OCI-LY1 (cell line): Measurements from ENCODE around the gene CLDN5.

Experiments used
- H2AFZ ChIP-seq: fragments of 200-600 bp; sonication (generic), shearing (Covaris generic); 2 replicates; pipeline ENCODE4 v1.6.0; 2014; ENCODE audit warnings: antibody characterized with exemption, mild to moderate bottlenecking, low read length
- H3F3A ChIP-seq: fragments of 200-600 bp; sonication (generic), shearing (Covaris generic); 2 replicates; pipeline ENCODE4 v1.6.0; 2014; ENCODE audit warnings: mild to moderate bottlenecking, antibody characterized with exemption, low read length, moderate library complexity; ENCODE audit not compliant: insufficient read depth
- H3K27ac ChIP-seq: fragments of 200-600 bp; sonication (generic); 2 replicates; pipeline ENCODE4 v1.5.1; 2014; ENCODE audit warnings: low read length, mixed run types, mild to moderate bottlenecking, low read depth; ENCODE audit not compliant: poor library complexity, severe bottlenecking
- H3K27me3 ChIP-seq: fragments of 200-600 bp; sonication (generic); 2 replicates; pipeline ENCODE4 v1.6.0; 2014; ENCODE audit warnings: antibody characterized with exemption, mild to moderate bottlenecking, low read length, moderate library complexity; ENCODE audit not compliant: insufficient read depth
- H3K36me3 ChIP-seq: fragments of 200-600 bp; sonication (generic); 2 replicates; pipeline ENCODE4 v1.6.1; 2014; ENCODE audit warnings: mild to moderate bottlenecking, antibody characterized with exemption, low read length, moderate library complexity, mixed read lengths; ENCODE audit not compliant: insufficient read depth
- H3K4me1 ChIP-seq: fragments of 200-600 bp; sonication (generic); 2 replicates; pipeline ENCODE4 v1.5.1; 2014; ENCODE audit warnings: mild to moderate bottlenecking, low read length, moderate library complexity; ENCODE audit not compliant: insufficient read depth, severe bottlenecking
- H3K4me2 ChIP-seq: fragments of 200-600 bp; sonication (generic), shearing (Covaris generic); 2 replicates; pipeline ENCODE4 v1.6.1; 2014; ENCODE audit warnings: low read length
- H3K4me3 ChIP-seq: fragments of 200-600 bp; sonication (generic); 2 replicates; pipeline ENCODE4 v1.5.1; 2014; ENCODE audit warnings: low read length, low read depth, mild to moderate bottlenecking, mixed read lengths; ENCODE audit not compliant: poor library complexity, severe bottlenecking
- H3K79me2 ChIP-seq: fragments of 200-600 bp; shearing (Covaris generic); 2 replicates; pipeline ENCODE4 v1.6.1; 2016; ENCODE audit warnings: mixed run types, low read length, mixed read lengths; ENCODE audit not compliant: insufficient read depth
- H3K9ac ChIP-seq: fragments of 200-600 bp; sonication (generic), shearing (Covaris generic); 2 replicates; pipeline ENCODE4 v1.6.1; 2014; ENCODE audit warnings: mild to moderate bottlenecking, low read length, mixed read lengths
- H3K9me2 ChIP-seq: fragments of 200-600 bp; sonication (generic), shearing (Covaris generic); 2 replicates; pipeline ENCODE4 v1.6.1; 2014; ENCODE audit warnings: low read depth, mild to moderate bottlenecking, low read length, mixed read lengths
- H3K9me3 ChIP-seq: fragments of 200-600 bp; shearing (Covaris generic); 2 replicates; pipeline ENCODE4 v1.6.1; 2014; ENCODE audit warnings: low read length, mixed read lengths
- H4K20me1 ChIP-seq: fragments of 200-600 bp; sonication (generic), shearing (Covaris generic); 2 replicates; pipeline ENCODE4 v1.6.0; 2016; ENCODE audit warnings: mild to moderate bottlenecking, low read length; ENCODE audit not compliant: insufficient read depth
- CTCF ChIP-seq: fragments of 200-600 bp; sonication (generic), shearing (Covaris generic); IDR thresholded peaks from 2 replicates; pipeline ENCODE4 v1.5.1; 2017; ENCODE audit warnings: mild to moderate bottlenecking, antibody characterized with exemption, low read length, moderate library complexity, mixed read lengths
- EZH2 ChIP-seq: fragments of 200-600 bp; sonication (generic), shearing (Covaris generic); IDR thresholded peaks from 2 replicates; pipeline ENCODE4 v1.8.0; 2017; ENCODE audit warnings: borderline replicate concordance, mixed run types, mild to moderate bottlenecking, antibody characterized with exemption, low read length, moderate library complexity, mixed read lengths

CLDN5 gene

GRCh38 chr22:19503367-19503766 is 20.8 kb downstream of the CLDN5 start:
- Histone ChIP-seq H3K36me3 (peaks cover 48% of the 10 kb centered on the region), H4K20me1 (no peaks in the 10 kb centered on the region), H3K4me2 (no peak overlapping the region), H3K9ac (no peak overlapping the region), H3F3A (no peaks in the 10 kb centered on the region), H3K9me2 (no peaks in the 10 kb centered on the region), H3K4me1 (no peaks in the 10 kb centered on the region), H2AFZ (no peak overlapping the region), H3K9me3 (no peaks in the 10 kb centered on the region), H3K4me3 (no peak overlapping the region), H3K27ac (no peak overlapping the region), H3K27me3 (no peaks in the 10 kb centered on the region), H3K79me2 (no peaks in the 10 kb centered on the region)
- TF ChIP-seq EZH2 (no peak), CTCF (no peak)

GRCh38 chr22:19501897-19502447 is 22.2 kb downstream of the CLDN5 start:
- no peaks in the 10 kb centered on the region for H3K9me2 ChIP-seq
- H3K36me3 ChIP-seq, result peaks cover 48% of the 10 kb centered on the region
- H3K27me3 ChIP-seq, result no peaks in the 10 kb centered on the region
- no peak overlapping the region for H3K4me3 ChIP-seq
- no peak overlapping the region for H3K27ac ChIP-seq
- H3K9ac ChIP-seq, result no peak overlapping the region
- H3K79me2 ChIP-seq, result no peaks in the 10 kb centered on the region
- no peaks in the 10 kb centered on the region for H4K20me1 ChIP-seq
- H3K4me1 ChIP-seq, result no peaks in the 10 kb centered on the region
- H3K9me3 ChIP-seq, result no peaks in the 10 kb centered on the region
- no peak overlapping the region for H2AFZ ChIP-seq
- no peak overlapping the region for H3K4me2 ChIP-seq
- TF ChIP-seq EZH2 (no peak), CTCF (no peak)
- no peaks in the 10 kb centered on the region for H3F3A ChIP-seq

- no peaks in the 10 kb centered on the region for H4K20me1 ChIP-seq
- no peak overlapping the region for H3K4me2 ChIP-seq
- no peaks in the 10 kb centered on the region for H3K79me2 ChIP-seq
- no peaks in the 10 kb centered on the region for H3K9me2 ChIP-seq
- no peaks in the 10 kb centered on the region for H3K4me1 ChIP-seq
- no peaks in the 10 kb centered on the region for H3F3A ChIP-seq
- H3K4me3 ChIP-seq, result no peak overlapping the region
- TF ChIP-seq CTCF, result no peak
- H3K9me3 ChIP-seq, result no peaks in the 10 kb centered on the region
- H3K27me3 ChIP-seq, result no peaks in the 10 kb centered on the region
- no peak overlapping the region for H3K27ac ChIP-seq
- no peak overlapping the region for H3K9ac ChIP-seq
- H3K36me3 ChIP-seq, result peaks cover 53% of the 10 kb centered on the region
- no peak overlapping the region for H2AFZ ChIP-seq
Measured at GRCh38 chr22:19499880-19500242, 24.3 kb downstream of the CLDN5 start.
